H1 (cell line): Measurements from ENCODE around the gene TMEM178B. TPM values are rescaled to one million over a fixed set of nuclear protein-coding genes. Genes with fewer than 3 reads are reported as not detected.

Experiments used
- BCL11A ChIP-seq, 2 experiments: IDR thresholded peaks; one replicate each; pipeline ENCODE4 v1.6.1; 2011; ENCODE audit warnings: low read depth in 2 of 2, low read length in 2 of 2, mild to moderate bottlenecking in 2 of 2
- BRCA1 ChIP-seq: IDR thresholded peaks from 2 replicates; pipeline ENCODE4 v1.6.1; 2012; ENCODE audit warnings: low read depth, low read length, improper control_type of control experiment
- CBX8 ChIP-seq: fragments of 300-800, 300-1000 bp; sonication (generic); IDR thresholded peaks from 2 replicates; pipeline ENCODE4 v1.7.1; 2016; ENCODE audit warnings: low read depth, low read length, borderline replicate concordance
- GTF2F1 ChIP-seq: IDR thresholded peaks from 2 replicates; pipeline ENCODE4 v1.6.1; 2012; ENCODE audit warnings: low read depth, low read length, improper control_type of control experiment, borderline replicate concordance
- KDM4A ChIP-seq: IDR thresholded peaks from one replicate; pipeline ENCODE4 v1.7.1; 2012; ENCODE audit warnings: low read depth, mild to moderate bottlenecking, moderate library complexity, low read length, inconsistent platforms; ENCODE audit not compliant: severe bottlenecking
- NANOG ChIP-seq: IDR thresholded peaks from 2 replicates; pipeline ENCODE4 v1.6.1; 2011; ENCODE audit warnings: low read length, low read depth, mild to moderate bottlenecking, inconsistent platforms; ENCODE audit not compliant: insufficient read depth, poor library complexity, severe bottlenecking
- POLR2A ChIP-seq, 2 experiments: IDR thresholded peaks; 1 replicate in 1 of 2; 2 replicates in 1 of 2; pipeline ENCODE4 v1.6.1; 2011; ENCODE audit warnings: low read depth in 2 of 2, low read length in 2 of 2, mild to moderate bottlenecking in 2 of 2; ENCODE audit errors: control extremely low read depth in 1 of 2
- SIRT6 ChIP-seq: IDR thresholded peaks from one replicate; pipeline ENCODE4 v1.7.1; 2012; ENCODE audit warnings: low read length, inconsistent platforms
- SP1 ChIP-seq: IDR thresholded peaks from 2 replicates; pipeline ENCODE4 v1.6.1; 2011; ENCODE audit warnings: low read depth, low read length
- SRF ChIP-seq: IDR thresholded peaks from 2 replicates; pipeline ENCODE4 v1.6.1; 2011; ENCODE audit warnings: mild to moderate bottlenecking, low read depth, low read length, moderate library complexity
- polyA plus RNA-seq, 7 experiments: library from polyadenylated mRNA; depleted of rRNA in 3 of 7; stranded (reverse) in 5 of 7; unstranded in 2 of 7; fragments of >200 nt in 5 of 7; fragments of 200-250 nt in 2 of 7; gene quantifications; 1 replicate in 5 of 7; 2 replicates in 1 of 7; 4 replicates in 1 of 7; pipeline versions ENCODE4 v1.2.1 to v1.2.3, GENCODE V29; 2011 to 2013; ENCODE audit warnings: missing spikeins in 2 of 7, mixed read lengths in 2 of 7
- total RNA-seq: library from RNA; stranded (reverse); fragmentation: NEBNext Ultra II Directional; extraction: Animal tissue kit (Norgen Biotek cat#: 25700); gene quantifications from 2 replicates; pipeline ENCODE4 v1.2.1, GENCODE V29; 2021
- TF ChIP-seq, protein P1 (sequence below): fragments of 300-600 bp; sonication (generic); IDR thresholded peaks from 2 replicates; pipeline ENCODE4 v1.7.1; 2012; ENCODE audit warnings: low read length, moderate library complexity, mild to moderate bottlenecking, inconsistent platforms; ENCODE audit not compliant: insufficient replicate concordance

The TMEM178B gene
- total and polyA plus RNA-seq, 2 of the 8 experiments (the other 6 are each of a cell fraction or from before 2014, with no cell fraction given) = 5.3 to 18.1 TPM

DNA sequence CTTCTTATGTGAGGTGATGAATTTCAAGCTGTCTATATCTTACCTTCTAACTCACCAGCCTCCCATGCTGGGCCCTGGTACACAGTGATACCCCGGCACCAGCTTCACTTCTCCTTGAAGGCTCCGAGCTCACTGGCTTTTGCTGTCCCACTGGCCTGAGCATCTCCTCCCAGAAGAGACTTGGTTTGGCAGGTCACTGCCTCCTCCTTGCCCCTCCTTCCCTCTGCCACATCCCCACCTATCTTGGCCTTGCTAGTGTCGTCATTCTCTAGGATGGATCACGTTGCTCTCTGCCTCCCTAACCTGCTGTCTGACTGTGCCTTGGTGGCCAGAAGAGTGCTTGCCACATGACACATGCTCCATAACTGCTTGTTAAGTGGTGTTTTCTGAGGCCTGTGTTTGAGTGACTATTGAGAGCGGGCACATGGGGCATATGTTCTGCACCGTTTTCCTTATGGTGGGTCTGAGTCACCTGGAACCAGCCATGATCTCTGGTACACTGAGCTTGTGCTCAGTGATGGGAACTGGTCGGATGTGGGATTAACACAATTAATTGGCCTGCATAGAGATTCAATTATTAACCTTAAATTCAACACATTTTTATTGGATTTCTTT lies 86.5 kb downstream of the TMEM178B start (continued):
- TF ChIP-seq, protein P1, sequence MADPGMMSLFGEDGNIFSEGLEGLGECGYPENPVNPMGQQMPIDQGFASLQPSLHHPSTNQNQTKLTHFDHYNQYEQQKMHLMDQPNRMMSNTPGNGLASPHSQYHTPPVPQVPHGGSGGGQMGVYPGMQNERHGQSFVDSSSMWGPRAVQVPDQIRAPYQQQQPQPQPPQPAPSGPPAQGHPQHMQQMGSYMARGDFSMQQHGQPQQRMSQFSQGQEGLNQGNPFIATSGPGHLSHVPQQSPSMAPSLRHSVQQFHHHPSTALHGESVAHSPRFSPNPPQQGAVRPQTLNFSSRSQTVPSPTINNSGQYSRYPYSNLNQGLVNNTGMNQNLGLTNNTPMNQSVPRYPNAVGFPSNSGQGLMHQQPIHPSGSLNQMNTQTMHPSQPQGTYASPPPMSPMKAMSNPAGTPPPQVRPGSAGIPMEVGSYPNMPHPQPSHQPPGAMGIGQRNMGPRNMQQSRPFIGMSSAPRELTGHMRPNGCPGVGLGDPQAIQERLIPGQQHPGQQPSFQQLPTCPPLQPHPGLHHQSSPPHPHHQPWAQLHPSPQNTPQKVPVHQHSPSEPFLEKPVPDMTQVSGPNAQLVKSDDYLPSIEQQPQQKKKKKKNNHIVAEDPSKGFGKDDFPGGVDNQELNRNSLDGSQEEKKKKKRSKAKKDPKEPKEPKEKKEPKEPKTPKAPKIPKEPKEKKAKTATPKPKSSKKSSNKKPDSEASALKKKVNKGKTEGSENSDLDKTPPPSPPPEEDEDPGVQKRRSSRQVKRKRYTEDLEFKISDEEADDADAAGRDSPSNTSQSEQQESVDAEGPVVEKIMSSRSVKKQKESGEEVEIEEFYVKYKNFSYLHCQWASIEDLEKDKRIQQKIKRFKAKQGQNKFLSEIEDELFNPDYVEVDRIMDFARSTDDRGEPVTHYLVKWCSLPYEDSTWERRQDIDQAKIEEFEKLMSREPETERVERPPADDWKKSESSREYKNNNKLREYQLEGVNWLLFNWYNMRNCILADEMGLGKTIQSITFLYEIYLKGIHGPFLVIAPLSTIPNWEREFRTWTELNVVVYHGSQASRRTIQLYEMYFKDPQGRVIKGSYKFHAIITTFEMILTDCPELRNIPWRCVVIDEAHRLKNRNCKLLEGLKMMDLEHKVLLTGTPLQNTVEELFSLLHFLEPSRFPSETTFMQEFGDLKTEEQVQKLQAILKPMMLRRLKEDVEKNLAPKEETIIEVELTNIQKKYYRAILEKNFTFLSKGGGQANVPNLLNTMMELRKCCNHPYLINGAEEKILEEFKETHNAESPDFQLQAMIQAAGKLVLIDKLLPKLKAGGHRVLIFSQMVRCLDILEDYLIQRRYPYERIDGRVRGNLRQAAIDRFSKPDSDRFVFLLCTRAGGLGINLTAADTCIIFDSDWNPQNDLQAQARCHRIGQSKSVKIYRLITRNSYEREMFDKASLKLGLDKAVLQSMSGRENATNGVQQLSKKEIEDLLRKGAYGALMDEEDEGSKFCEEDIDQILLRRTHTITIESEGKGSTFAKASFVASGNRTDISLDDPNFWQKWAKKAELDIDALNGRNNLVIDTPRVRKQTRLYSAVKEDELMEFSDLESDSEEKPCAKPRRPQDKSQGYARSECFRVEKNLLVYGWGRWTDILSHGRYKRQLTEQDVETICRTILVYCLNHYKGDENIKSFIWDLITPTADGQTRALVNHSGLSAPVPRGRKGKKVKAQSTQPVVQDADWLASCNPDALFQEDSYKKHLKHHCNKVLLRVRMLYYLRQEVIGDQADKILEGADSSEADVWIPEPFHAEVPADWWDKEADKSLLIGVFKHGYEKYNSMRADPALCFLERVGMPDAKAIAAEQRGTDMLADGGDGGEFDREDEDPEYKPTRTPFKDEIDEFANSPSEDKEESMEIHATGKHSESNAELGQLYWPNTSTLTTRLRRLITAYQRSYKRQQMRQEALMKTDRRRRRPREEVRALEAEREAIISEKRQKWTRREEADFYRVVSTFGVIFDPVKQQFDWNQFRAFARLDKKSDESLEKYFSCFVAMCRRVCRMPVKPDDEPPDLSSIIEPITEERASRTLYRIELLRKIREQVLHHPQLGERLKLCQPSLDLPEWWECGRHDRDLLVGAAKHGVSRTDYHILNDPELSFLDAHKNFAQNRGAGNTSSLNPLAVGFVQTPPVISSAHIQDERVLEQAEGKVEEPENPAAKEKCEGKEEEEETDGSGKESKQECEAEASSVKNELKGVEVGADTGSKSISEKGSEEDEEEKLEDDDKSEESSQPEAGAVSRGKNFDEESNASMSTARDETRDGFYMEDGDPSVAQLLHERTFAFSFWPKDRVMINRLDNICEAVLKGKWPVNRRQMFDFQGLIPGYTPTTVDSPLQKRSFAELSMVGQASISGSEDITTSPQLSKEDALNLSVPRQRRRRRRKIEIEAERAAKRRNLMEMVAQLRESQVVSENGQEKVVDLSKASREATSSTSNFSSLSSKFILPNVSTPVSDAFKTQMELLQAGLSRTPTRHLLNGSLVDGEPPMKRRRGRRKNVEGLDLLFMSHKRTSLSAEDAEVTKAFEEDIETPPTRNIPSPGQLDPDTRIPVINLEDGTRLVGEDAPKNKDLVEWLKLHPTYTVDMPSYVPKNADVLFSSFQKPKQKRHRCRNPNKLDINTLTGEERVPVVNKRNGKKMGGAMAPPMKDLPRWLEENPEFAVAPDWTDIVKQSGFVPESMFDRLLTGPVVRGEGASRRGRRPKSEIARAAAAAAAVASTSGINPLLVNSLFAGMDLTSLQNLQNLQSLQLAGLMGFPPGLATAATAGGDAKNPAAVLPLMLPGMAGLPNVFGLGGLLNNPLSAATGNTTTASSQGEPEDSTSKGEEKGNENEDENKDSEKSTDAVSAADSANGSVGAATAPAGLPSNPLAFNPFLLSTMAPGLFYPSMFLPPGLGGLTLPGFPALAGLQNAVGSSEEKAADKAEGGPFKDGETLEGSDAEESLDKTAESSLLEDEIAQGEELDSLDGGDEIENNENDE = no peak
- TF ChIP-seq BCL11A (IDR thresholded peaks at IDR 0.05; ENCODE audit: low read depth in 2 of 2, low read length in 2 of 2) (no peak), POLR2A (IDR thresholded peaks at IDR 0.05; ENCODE audit: control extremely low read depth in 1 of 2, low read depth in 2 of 2, low read length in 2 of 2) (no peak), SP1 (no peak), BRCA1 (no peak), NANOG (no peak), GTF2F1 (no peak), KDM4A (no peak), SRF (no peak), CBX8 (no peak), SIRT6 (no peak)
- TF ChIP-seq, all 59 proteins: peak for 0
